ENCODE results near the gene ASB3.

The ASB3 gene

GRCh38 chr2:53655256-53655655, 131.5 kb downstream of the ASB3 start:
- no peak for DNase-seq (ENCODE audit: low read depth)

- DNase-seq (ENCODE audit: low read depth), result no peak
These were observed 132.4 kb downstream of the ASB3 start for GRCh38 chr2:53654396-53654795.

GRCh38 chr2:53652131-53652530, 134.6 kb downstream of the ASB3 start:
- no peak for DNase-seq (ENCODE audit: low read depth)

- DNase-seq (ENCODE audit: low read depth), result no peak
These were observed 140.0 kb downstream of the ASB3 start for GRCh38 chr2:53646788-53647187.

GRCh38 chr2:53641290-53641689, 145.5 kb downstream of the ASB3 start:
- no peak for DNase-seq (ENCODE audit: low read depth)

GRCh38 chr2:53640466-53640865, 146.3 kb downstream of the ASB3 start:
- no peak for DNase-seq (ENCODE audit: low read depth)

- DNase-seq (ENCODE audit: low read depth), result no peak
These were observed 150.2 kb downstream of the ASB3 start for GRCh38 chr2:53636596-53636995.

GRCh38 chr2:53636109-53636508, 150.6 kb downstream of the ASB3 start:
- DNase-seq (ENCODE audit: low read depth), result no peak

- no peak for DNase-seq (ENCODE audit: low read depth)
These were observed 151.1 kb downstream of the ASB3 start for GRCh38 chr2:53635694-53636093.

- no peak for DNase-seq (ENCODE audit: low read depth)
These were observed 153.3 kb downstream of the ASB3 start for GRCh38 chr2:53633441-53633840.

- no peak for DNase-seq (ENCODE audit: low read depth)
These were observed 154.0 kb downstream of the ASB3 start for GRCh38 chr2:53632714-53633113.

- DNase-seq (ENCODE audit: low read depth), result no peak
These were observed 154.7 kb downstream of the ASB3 start for GRCh38 chr2:53632126-53632460.

- no peak for DNase-seq (ENCODE audit: low read depth)
These were observed 155.2 kb downstream of the ASB3 start for GRCh38 chr2:53631313-53632125.

GRCh38 chr2:53630026-53630606, 156.6 kb downstream of the ASB3 start:
- no peak for DNase-seq (ENCODE audit: low read depth)

GRCh38 chr2:53629501-53629900, 157.3 kb downstream of the ASB3 start:
- no peak for DNase-seq (ENCODE audit: low read depth)

- DNase-seq (ENCODE audit: low read depth), result no peak
These were observed 157.8 kb downstream of the ASB3 start for GRCh38 chr2:53629001-53629400.

- DNase-seq (ENCODE audit: low read depth), result no peak
These were observed 164.6 kb downstream of the ASB3 start for GRCh38 chr2:53622141-53622540.

GRCh38 chr2:53620981-53621380, 165.8 kb downstream of the ASB3 start:
- DNase-seq (ENCODE audit: low read depth), result no peak

All from T follicular helper cell (primary cell).